Heart right ventricle (tissue), 16 donors: ENCODE data around the gene NANOS3. TPM values are rescaled to one million over a fixed set of nuclear protein-coding genes. Genes with fewer than 3 reads are reported as not detected.
"Not testable (repeated sequence)": the region's sequence is repeated elsewhere in the genome, so short reads cannot be mapped to it uniquely, and the experiment has no call there.

Source experiments
- ATAC-seq, 8 donors: fragments of 200-7000 bp; cut with Tn5 transposase; one replicate each; pipeline ENCODE4 v1.9.1; 2020; ENCODE audit warnings: mild to moderate bottlenecking in 8 of 8, moderate library complexity in 8 of 8, moderate number of reproducible peaks in 1 of 8
- DNase-seq, 2 donors: peaks; one replicate each; pipeline ENCODE4 v3.0.0-alpha.2; 2020
- H3K27ac ChIP-seq, 10 donors: fragments of 200-600 bp; sonication (generic) in 2 of 10; one replicate each; pipeline versions ENCODE4 v1.5.0 to v1.8.0; 2020 to 2022; ENCODE audit warnings: mild to moderate bottlenecking in 3 of 10
- H3K27me3 ChIP-seq, 7 donors: fragments of 200-600 bp; one replicate each; pipeline ENCODE4 v1.8.0; 2021 to 2022; ENCODE audit warnings: mild to moderate bottlenecking in 2 of 7
- H3K36me3 ChIP-seq, 9 donors: fragments of 200-600 bp; sonication (generic) in 1 of 9; one replicate each; pipeline versions ENCODE4 v1.5.0 to v1.8.0; 2020 to 2022; ENCODE audit warnings: mild to moderate bottlenecking in 2 of 9
- H3K4me1 ChIP-seq, 9 donors: fragments of 200-600 bp; sonication (generic) in 1 of 9; one replicate each; pipeline versions ENCODE4 v1.5.0 to v1.8.0; 2020 to 2022; ENCODE audit warnings: mild to moderate bottlenecking in 4 of 9
- H3K4me3 ChIP-seq, 10 donors: fragments of 200-600 bp; sonication (generic) in 2 of 10; one replicate each; pipeline versions ENCODE4 v1.5.0 to v1.8.0; 2020 to 2022; ENCODE audit warnings: mild to moderate bottlenecking in 7 of 10, moderate library complexity in 2 of 10
- H3K9me3 ChIP-seq, 11 donors: fragments of 200-600 bp in 10 of 11; sonication (generic) in 2 of 11; one replicate each; pipeline versions ENCODE4 v1.5.0 to v1.8.0; 2013 to 2022; ENCODE audit warnings: mild to moderate bottlenecking in 2 of 11, control low read depth in 1 of 11, moderate library complexity in 1 of 11
- CTCF ChIP-seq, 9 donors: fragments of 200-600 bp; sonication (generic) in 2 of 9; IDR thresholded peaks; one replicate each; pipeline versions ENCODE4 v1.5.0 to v1.8.0; 2021 to 2022; ENCODE audit warnings: antibody characterized with exemption in 9 of 9, mild to moderate bottlenecking in 5 of 9, moderate library complexity in 1 of 9
- WGBS, 2 donors: extraction: QIAGEN DNeasy Blood & Tissue Kit; methylation state at CpG; one replicate each; pipeline ENCODE4 v1.1.7; 2013; ENCODE audit warnings: inconsistent platforms in 1 of 2; 5-methylcytosine and 5-hydroxymethylcytosine counted together
- intact Hi-C, 10 donors: fragments of 100-400 bp; cut with DNase I; formaldehyde crosslinking; loops; one replicate each; pipeline versions ENCODE4 v1.11.1 to v1.14.2; 2022
- polyA plus RNA-seq, 2 donors: library from polyadenylated mRNA; stranded (reverse); fragments of 200-250 nt; gene quantifications; one replicate each; pipeline ENCODE4 v1.2.3, GENCODE V29; 2013
- total RNA-seq, 10 donors: library from RNA; stranded (reverse); fragmentation: NEBNext Ultra II Directional in 3 of 10; extraction: Animal tissue kit (Norgen Biotek cat#: 25700) in 3 of 10; gene quantifications; one replicate each; pipeline versions ENCODE4 v1.2.1 to v1.2.4, GENCODE V29; 2021 to 2023
- donor health status: Arrhythmogenic right ventricular cardiomyopathy.
- donor health status: ischemic (EF 13 %, LVEDD 7.1; RV severe dilation, severe dysfunction).
- donor health status: healthy with polysubstance abuse.
- donor health status: DM: no; HTN: yes; CAD: no.
- donor health status: DM: no; HTN: no; CAD: no.
- donor health status: ischemic (EF 25% LVEDD 6.9; RV normal size, moderate dysfunction).
- donor health status: ischemic (EF 25% LVEDD 5.7; RV mildly dilated, moderate dysfunction).
- donor health status: healthy.
- donor health status: DM: yes; HTN: yes; CAD: no.
- donor health status: Ischemic cardiomyopathy.
- donor health status: ischemic (EF 35%, LVEDD 5.7; RV mildly dilated, moderate dysfunction).
- donor health status: nonischemic (EF 11% LVEDD 7.7; RV severe dilation, severe dysfunction).
- donor health status: DM: yes; HTN: yes; CAD: no.
- donor health status: PGD.
- donor health status: ischemic (EF 29% LVEDD 5.4; RV normal size, mild dysfunction).
- donor health status: nonischemic (EF 23%, LVEDD 6.1; RV moderate dilation, normal function).

NANOS3 gene
- total and polyA plus RNA-seq, 12 donors, result 0.37 to 2.9 (median 0.98) TPM; not detected in 4

- DNase-seq, result peak; percentile 54 to 66
- peak; percentile 63 to 87 (median 78) for ATAC-seq
- Histone ChIP-seq H3K36me3 (peaks cover 13 to 100% (median 47%) of the 10 kb centered on the region in 9 donors), H3K27ac (peak overlapping the region in 5 of 10 donors; percentile 33 to 62 (median 55)), H3K4me1 (peaks cover 0 to 24% (median 7%) of the 10 kb centered on the region in 9 donors), H3K4me3 (no peak overlapping the region), H3K27me3 (no peaks in the 10 kb centered on the region), H3K9me3 (peaks cover 0 to 8% (median 0%) of the 10 kb centered on the region in 11 donors)
- intact Hi-C loops, result no loop called here
- 67 to 68% methylated on average over 14 of the region's 14 CpGs for whole genome bisulfite sequencing, 2 donors
- TF ChIP-seq CTCF (IDR thresholded peaks at IDR 0.05), result no peak
Measured at GRCh38 chr19:13917888-13918406, 41.0 kb downstream of the NANOS3 start.

GRCh38 chr19:13918726-13919411 lies 41.9 kb downstream of the NANOS3 start:
- no peak for TF ChIP-seq CTCF (IDR thresholded peaks at IDR 0.05)
- intact Hi-C loops, result no loop called here
- 90 to 92% methylated on average over 34 of the region's 34 CpGs for WGBS, 2 donors

GRCh38 chr19:13920524-13920923 lies 43.6 kb downstream of the NANOS3 start:
- TF ChIP-seq CTCF (IDR thresholded peaks at IDR 0.05), result no peak
- WGBS, 2 donors, result 99 to 100% methylated on average over 11 of the region's 11 CpGs
- H3K4me1 ChIP-seq, result peaks cover 0 to 24% (median 7%) of the 10 kb centered on the region in 9 donors
- H3K27me3 ChIP-seq, result no peaks in the 10 kb centered on the region
- intact Hi-C loops, result no loop called here
- ATAC-seq (no peak), DNase-seq (no peak)
- peaks cover 8 to 100% (median 42%) of the 10 kb centered on the region in 9 donors for H3K36me3 ChIP-seq
- H3K4me3 ChIP-seq, result no peak overlapping the region
- H3K27ac ChIP-seq, result no peak overlapping the region
- H3K9me3 ChIP-seq, result peaks cover 0 to 8% (median 0%) of the 10 kb centered on the region in 11 donors

More at GRCh38 chr19:13918726-13919411, 41.9 kb downstream of the NANOS3 start:
- H3K9me3 ChIP-seq, result peaks cover 0 to 8% (median 0%) of the 10 kb centered on the region in 11 donors
- no peak overlapping the region for H3K4me3 ChIP-seq
- H3K4me1 ChIP-seq, result peaks cover 0 to 24% (median 7%) of the 10 kb centered on the region in 9 donors
- H3K36me3 ChIP-seq, result peaks cover 8 to 100% (median 45%) of the 10 kb centered on the region in 9 donors
- peak overlapping the region in 2 of 10 donors; percentile 50 to 62 for H3K27ac ChIP-seq
- DNase-seq (no peak), ATAC-seq (no peak)
- no peaks in the 10 kb centered on the region for H3K27me3 ChIP-seq

GRCh38 chr19:13920940-13921747 lies 44.2 kb downstream of the NANOS3 start:
- DNase-seq (no peak), ATAC-seq (peak in 6 of 8 donors; percentile 23 to 57 (median 52))
- Histone ChIP-seq H3K9me3 (peaks cover 0 to 8% (median 0%) of the 10 kb centered on the region in 11 donors), H3K36me3 (peaks cover 8 to 97% (median 36%) of the 10 kb centered on the region in 9 donors), H3K27me3 (no peaks in the 10 kb centered on the region), H3K27ac (no peak overlapping the region), H3K4me3 (no peak overlapping the region), H3K4me1 (peaks cover 0 to 26% (median 7%) of the 10 kb centered on the region in 9 donors)
- 88 to 91% methylated on average over 2 of the region's 2 CpGs for WGBS, 2 donors
- no peak for TF ChIP-seq CTCF (IDR thresholded peaks at IDR 0.05)
- intact Hi-C loops, result no loop called here

- H3K27ac ChIP-seq, H3K27me3 ChIP-seq, intact Hi-C loops, H3K4me3 ChIP-seq, ATAC-seq, H3K9me3 ChIP-seq, DNase-seq: not testable (repeated sequence)
- Histone ChIP-seq H3K36me3 (peaks cover 8 to 97% (median 36%) of the 10 kb centered on the region in 9 donors), H3K4me1 (peaks cover 0 to 28% (median 8%) of the 10 kb centered on the region in 9 donors)
- WGBS, 2 donors, result 95 to 100% methylated on average over 6 of the region's 6 CpGs
Measured at GRCh38 chr19:13922118-13922517, 45.2 kb downstream of the NANOS3 start.
